ENCODE results near the gene NME9. TPM values are rescaled to one million over a fixed set of nuclear protein-coding genes. Genes with fewer than 3 reads are reported as not detected.

Gene NME9
- total RNA-seq, 4 donors from 2014 or later = not detected

DNA sequence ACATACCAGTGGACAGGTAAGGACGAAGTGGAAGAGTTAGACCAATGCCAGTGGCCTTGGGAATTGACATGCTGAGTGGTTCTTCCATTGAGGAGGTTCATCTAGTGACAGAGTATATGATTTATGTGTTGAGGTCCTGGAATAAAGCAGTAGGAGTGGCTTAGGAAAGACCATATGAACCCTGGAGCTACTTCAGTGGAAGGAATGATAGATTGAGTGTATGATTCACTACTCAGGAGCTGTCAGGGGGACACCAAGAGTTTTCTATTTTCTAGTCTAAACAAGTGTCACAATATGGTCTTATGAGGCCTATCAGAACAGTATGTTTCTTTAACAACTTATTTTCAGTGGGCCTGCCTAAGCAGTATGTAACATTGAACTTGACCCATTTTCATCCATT lies 63.9 kb downstream of the NME9 start:
- Histone ChIP-seq H3K27me3 (no peaks in the 10 kb centered on the region), H3K4me1 (no peaks in the 10 kb centered on the region), H3K36me3 (peaks cover 0 to 62% (median 0%) of the 10 kb centered on the region in 3 donors), H3K27ac (no peak overlapping the region), H3K4me3 (no peak overlapping the region), H3K9me3 (no peaks in the 10 kb centered on the region)
- 98 to 100% methylated on average over 1 of the region's 1 CpG for WGBS, 2 donors
- DNase-seq (ENCODE audit: low spot score in 2 of 2) = no peak
- TF ChIP-seq, protein P1, sequence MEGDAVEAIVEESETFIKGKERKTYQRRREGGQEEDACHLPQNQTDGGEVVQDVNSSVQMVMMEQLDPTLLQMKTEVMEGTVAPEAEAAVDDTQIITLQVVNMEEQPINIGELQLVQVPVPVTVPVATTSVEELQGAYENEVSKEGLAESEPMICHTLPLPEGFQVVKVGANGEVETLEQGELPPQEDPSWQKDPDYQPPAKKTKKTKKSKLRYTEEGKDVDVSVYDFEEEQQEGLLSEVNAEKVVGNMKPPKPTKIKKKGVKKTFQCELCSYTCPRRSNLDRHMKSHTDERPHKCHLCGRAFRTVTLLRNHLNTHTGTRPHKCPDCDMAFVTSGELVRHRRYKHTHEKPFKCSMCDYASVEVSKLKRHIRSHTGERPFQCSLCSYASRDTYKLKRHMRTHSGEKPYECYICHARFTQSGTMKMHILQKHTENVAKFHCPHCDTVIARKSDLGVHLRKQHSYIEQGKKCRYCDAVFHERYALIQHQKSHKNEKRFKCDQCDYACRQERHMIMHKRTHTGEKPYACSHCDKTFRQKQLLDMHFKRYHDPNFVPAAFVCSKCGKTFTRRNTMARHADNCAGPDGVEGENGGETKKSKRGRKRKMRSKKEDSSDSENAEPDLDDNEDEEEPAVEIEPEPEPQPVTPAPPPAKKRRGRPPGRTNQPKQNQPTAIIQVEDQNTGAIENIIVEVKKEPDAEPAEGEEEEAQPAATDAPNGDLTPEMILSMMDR (IDR thresholded peaks at IDR 0.05) = no peak

DNA sequence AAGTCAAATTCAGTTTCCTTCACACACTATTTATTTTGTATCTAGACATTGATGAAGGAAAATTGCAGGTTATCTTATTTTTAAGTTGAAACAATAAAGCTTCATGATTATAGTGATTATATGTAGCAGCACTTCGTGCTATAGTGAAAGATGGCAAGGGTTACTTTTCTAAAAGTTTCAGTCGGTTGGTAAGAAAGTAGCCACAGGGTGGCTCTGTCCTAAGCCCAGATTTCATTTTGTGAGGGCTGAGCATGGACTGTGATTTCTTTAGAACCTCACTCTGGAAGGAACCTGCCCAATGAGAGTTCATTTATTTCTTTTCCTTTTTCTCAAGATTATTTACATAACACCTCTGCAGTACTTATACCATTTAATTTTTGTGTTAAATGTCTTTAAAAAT lies 66.5 kb downstream of the NME9 start:
- TF ChIP-seq EP300 (IDR thresholded peaks at IDR 0.05) (no peak), POLR2A (IDR thresholded peaks at IDR 0.05) (no peak)
- TF ChIP-seq, protein P1 (IDR thresholded peaks at IDR 0.05) = no peak
- Histone ChIP-seq H3K4me3 (no peak overlapping the region), H3K9me3 (no peaks in the 10 kb centered on the region), H3K4me1 (no peaks in the 10 kb centered on the region), H3K27me3 (no peaks in the 10 kb centered on the region), H3K36me3 (peaks cover 0 to 64% (median 0%) of the 10 kb centered on the region in 3 donors), H3K27ac (no peak overlapping the region)
- WGBS, 2 donors = 32 to 46% methylated on average over 2 of the region's 2 CpGs
- DNase-seq (ENCODE audit: low spot score in 2 of 2) = no peak

DNA sequence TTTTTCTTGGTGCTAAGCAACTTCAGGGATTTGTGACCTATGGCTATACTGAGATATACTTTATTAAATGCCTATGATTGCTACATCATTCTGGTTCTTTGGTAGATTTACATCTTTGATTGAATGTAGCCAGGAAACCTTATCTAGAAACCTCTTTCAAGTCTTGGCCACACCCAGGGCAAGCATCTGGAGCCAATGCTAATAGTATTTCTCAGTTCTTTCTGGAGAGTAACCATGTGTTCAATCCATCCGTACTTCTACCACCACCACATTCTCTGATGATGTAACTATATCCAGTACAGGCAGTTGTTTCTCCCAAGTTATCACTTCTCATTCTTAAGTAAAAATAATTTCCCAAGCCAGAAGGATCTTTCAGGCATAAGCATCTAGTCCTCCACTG lies 69.0 kb downstream of the NME9 start:
- no peak for DNase-seq (ENCODE audit: low spot score in 2 of 2)
- H3K4me1 ChIP-seq = no peaks in the 10 kb centered on the region
- TF ChIP-seq, protein P1 (IDR thresholded peaks at IDR 0.05) = no peak
- TF ChIP-seq EP300 (IDR thresholded peaks at IDR 0.05) (no peak), POLR2A (IDR thresholded peaks at IDR 0.05) (no peak)
- no peaks in the 10 kb centered on the region for H3K27me3 ChIP-seq
- WGBS, 2 donors = 67 to 70% methylated on average over 1 of the region's 1 CpG
- no peaks in the 10 kb centered on the region for H3K9me3 ChIP-seq
- peaks cover 0 to 42% (median 0%) of the 10 kb centered on the region in 3 donors for H3K36me3 ChIP-seq
- no peak overlapping the region for H3K4me3 ChIP-seq
- H3K27ac ChIP-seq = no peak overlapping the region

DNA sequence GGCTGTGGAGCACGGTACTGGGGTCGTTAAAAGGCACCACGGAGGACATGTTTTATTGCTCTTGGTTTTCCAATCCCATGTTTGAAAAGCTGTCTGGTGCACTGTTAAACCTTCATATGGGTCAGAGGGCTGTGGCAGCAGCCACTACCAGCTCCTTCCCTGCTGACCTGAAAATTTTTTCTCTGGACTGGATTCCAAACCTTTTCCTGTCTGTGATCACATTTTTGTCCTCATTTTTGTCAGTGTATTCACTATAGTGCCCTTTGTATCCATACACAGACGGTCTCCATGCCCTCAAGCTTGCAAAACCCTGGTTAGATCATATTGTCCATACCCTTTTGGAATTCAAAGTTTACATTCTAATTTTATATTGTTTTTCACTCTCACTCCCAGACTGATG lies 70.5 kb downstream of the NME9 start:
- H3K9me3 ChIP-seq = no peaks in the 10 kb centered on the region
- no peak overlapping the region for H3K4me3 ChIP-seq
- 87% methylated on average over 4 of the region's 4 CpGs for WGBS, 2 donors
- DNase-seq (ENCODE audit: low spot score in 2 of 2) = no peak
- H3K27ac ChIP-seq = no peak overlapping the region
- H3K4me1 ChIP-seq = no peaks in the 10 kb centered on the region
- TF ChIP-seq EP300 (IDR thresholded peaks at IDR 0.05) (no peak), POLR2A (IDR thresholded peaks at IDR 0.05) (no peak)
- TF ChIP-seq, protein P1 (IDR thresholded peaks at IDR 0.05) = no peak
- peaks cover 0 to 27% (median 0%) of the 10 kb centered on the region in 3 donors for H3K36me3 ChIP-seq
- no peaks in the 10 kb centered on the region for H3K27me3 ChIP-seq

DNA sequence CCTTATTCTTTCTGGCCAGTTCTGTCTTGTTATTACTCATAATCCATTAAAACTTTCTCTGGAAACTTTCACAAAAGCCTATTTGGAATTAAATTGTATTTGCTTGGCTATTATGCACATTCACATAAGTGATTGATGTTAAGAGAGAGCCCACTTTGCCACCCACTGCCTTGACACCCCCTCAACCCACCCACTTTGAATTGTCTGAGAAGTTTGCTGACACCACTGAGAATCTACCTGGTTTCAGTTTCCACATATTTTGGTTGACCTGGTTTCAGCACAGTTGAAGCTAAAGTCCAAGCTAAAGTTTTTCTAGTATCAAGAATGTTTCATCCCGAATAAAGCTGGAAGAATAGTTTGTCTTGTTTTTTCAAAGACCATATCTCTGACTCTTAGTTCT lies 71.7 kb downstream of the NME9 start:
- no peaks in the 10 kb centered on the region for H3K9me3 ChIP-seq
- H3K4me1 ChIP-seq = no peaks in the 10 kb centered on the region
- H3K4me3 ChIP-seq = no peak overlapping the region
- H3K27ac ChIP-seq = no peak overlapping the region
- peaks cover 0 to 16% (median 0%) of the 10 kb centered on the region in 3 donors for H3K36me3 ChIP-seq
- TF ChIP-seq, protein P1 (IDR thresholded peaks at IDR 0.05) = no peak
- TF ChIP-seq EP300 (IDR thresholded peaks at IDR 0.05) (no peak), POLR2A (IDR thresholded peaks at IDR 0.05) (no peak)
- DNase-seq (ENCODE audit: low spot score in 2 of 2) = no peak
- no peaks in the 10 kb centered on the region for H3K27me3 ChIP-seq
- 86 to 92% methylated on average over 1 of the region's 1 CpG for WGBS, 2 donors

Data from tibial nerve (tissue), 4 donors.